NCI-H82 (cell line): ENCODE results near the gene CDH8.
A peak's percentile ranks its signal among the peaks of the same experiment; 100 is the strongest.

Experiments used
- DNase-seq: peaks from one replicate; lab custom pipeline; 2025; lab: John Stamatoyannopoulos, UW

Gene CDH8

GRCh38 chr16:62029947-62030346 is 6.3 kb downstream of the CDH8 start:
- DNase-seq = no peak

- DNase-seq = no peak
These were observed 13.6 kb downstream of the CDH8 start for GRCh38 chr16:62022688-62023087.

- DNase-seq = no peak
These were observed 15.1 kb downstream of the CDH8 start for GRCh38 chr16:62021161-62021581.

- DNase-seq = no peak
These were observed 15.6 kb downstream of the CDH8 start for GRCh38 chr16:62020681-62021080.

GRCh38 chr16:62019851-62020250 is 16.4 kb downstream of the CDH8 start:
- no peak for DNase-seq

GRCh38 chr16:62018301-62019060 is 17.8 kb downstream of the CDH8 start:
- no peak for DNase-seq

GRCh38 chr16:62014319-62014923 is 21.8 kb downstream of the CDH8 start:
- no peak for DNase-seq

- no peak for DNase-seq
These were observed 26.1 kb downstream of the CDH8 start for GRCh38 chr16:62010186-62010585.

- DNase-seq = no peak
These were observed 37.8 kb downstream of the CDH8 start for GRCh38 chr16:61998460-61998859.

- peak; percentile 32 for DNase-seq
These were observed 43.1 kb downstream of the CDH8 start for GRCh38 chr16:61993108-61993507.

GRCh38 chr16:61987474-61988012 is 48.7 kb downstream of the CDH8 start:
- no peak for DNase-seq

GRCh38 chr16:61969077-61969382 is 67.2 kb downstream of the CDH8 start:
- DNase-seq = no peak

- no peak for DNase-seq
These were observed 67.8 kb downstream of the CDH8 start for GRCh38 chr16:61968242-61969076.

- no peak for DNase-seq
These were observed 79.0 kb downstream of the CDH8 start for GRCh38 chr16:61957075-61957855.

GRCh38 chr16:61952841-61953240 is 83.4 kb downstream of the CDH8 start:
- peak; percentile 38 for DNase-seq

GRCh38 chr16:61948414-61948813 is 87.8 kb downstream of the CDH8 start:
- no peak for DNase-seq

- no peak for DNase-seq
These were observed 90.2 kb downstream of the CDH8 start for GRCh38 chr16:61946019-61946418.

GRCh38 chr16:61945511-61945910 is 90.7 kb downstream of the CDH8 start:
- DNase-seq = peak; percentile 8

- DNase-seq = no peak
These were observed 92.2 kb downstream of the CDH8 start for GRCh38 chr16:61944004-61944403.

GRCh38 chr16:61940611-61941010 is 95.6 kb downstream of the CDH8 start:
- DNase-seq = no peak

GRCh38 chr16:61937646-61938045 is 98.6 kb downstream of the CDH8 start:
- no peak for DNase-seq

- peak; percentile 34 for DNase-seq
These were observed 99.7 kb downstream of the CDH8 start for GRCh38 chr16:61936522-61936921.
